Activated CD4-positive, alpha-beta memory T cell treated with anti-CD3 and anti-CD28 coated beads, Interleukin-2, amount 10 ng/mL, durations not matched to agents 7 days and 5 days (primary cell): ENCODE data around the gene SMARCC1. TPM values are rescaled to one million over a fixed set of nuclear protein-coding genes. Genes with fewer than 3 reads are reported as not detected.

ENCODE experiments used
- CTCF ChIA-PET: fragments of 350-600 bp; sonication (Branson Sonifier 250); formaldehyde crosslinking; loops from one replicate; lab custom pipeline; 2021; ENCODE audit warnings: antibody characterized with exemption, inconsistent platforms; lab: Charles Lee
- POLR2A ChIA-PET: fragments of 350-600 bp; sonication (Branson Sonifier 250); formaldehyde crosslinking; loops from one replicate; lab custom pipeline; 2021; ENCODE audit warnings: antibody characterized with exemption; lab: Charles Lee
- DNase-seq: peaks from one replicate; pipeline ENCODE4 v3.0.0-alpha.2; 2020
- H3K27ac Mint-ChIP-seq: one replicate; pipeline ENCODE4 v1.8.0; 2021; ENCODE audit warnings: mild to moderate bottlenecking, mixed read lengths
- H3K27me3 Mint-ChIP-seq: one replicate; pipeline ENCODE4 v1.8.0; 2021; ENCODE audit warnings: mixed read lengths
- H3K36me3 Mint-ChIP-seq: one replicate; pipeline ENCODE4 v1.8.0; 2021; ENCODE audit warnings: low read depth, mixed read lengths
- H3K4me1 Mint-ChIP-seq: one replicate; pipeline ENCODE4 v1.8.0; 2021; ENCODE audit warnings: mixed read lengths
- H3K4me3 Mint-ChIP-seq: one replicate; pipeline ENCODE4 v1.8.0; 2021; ENCODE audit warnings: mild to moderate bottlenecking, mixed read lengths
- H3K9me3 Mint-ChIP-seq: one replicate; pipeline ENCODE4 v1.8.0; 2021; ENCODE audit warnings: mixed read lengths
- total RNA-seq, 2 experiments: library from RNA; stranded (reverse); gene quantifications; one replicate each; pipeline ENCODE4 v1.2.3, GENCODE V29; 2021

The SMARCC1 gene
- total RNA-seq, 2 experiments from 2014 or later, result 83.0 to 83.7 TPM

- Mint-ChIP-seq H3K27me3 (no peaks in the 10 kb centered on the region), H3K36me3 (peaks cover 30% of the 10 kb centered on the region), H3K9me3 (no peaks in the 10 kb centered on the region), H3K4me1 (peaks cover 2% of the 10 kb centered on the region), H3K27ac (no peak overlapping the region), H3K4me3 (no peak overlapping the region)
- DNase-seq, result no peak
- POLR2A ChIA-PET, result no interaction called here
- CTCF ChIA-PET, result interaction anchor here (0.6 kb wide), 1 partner anchor 477 kb away, joined by 3 read pairs; no protein-coding TSS in a partner anchor
Observed at GRCh38 chr3:47716656-47717055, 65.0 kb downstream of the SMARCC1 start.

DNA sequence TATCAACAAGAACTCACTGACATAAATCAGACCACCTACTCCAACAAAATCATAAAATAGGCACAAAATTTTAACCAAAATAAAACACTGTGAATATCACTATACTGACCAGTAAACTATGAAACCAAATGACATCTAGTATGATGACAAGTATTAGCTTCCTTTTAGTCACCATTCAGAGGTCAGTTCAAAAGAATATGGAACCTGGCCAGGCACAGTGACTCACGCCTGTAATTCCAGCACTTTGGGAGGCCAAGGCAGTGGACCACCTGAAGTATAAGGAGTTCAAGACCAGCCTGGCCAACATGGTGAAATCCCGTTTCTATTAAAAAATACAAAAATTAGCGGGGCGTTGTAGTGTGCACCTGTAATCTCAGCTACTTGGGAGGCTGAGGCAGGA lies 65.8 kb downstream of the SMARCC1 start:
- peaks cover 2% of the 10 kb centered on the region for H3K4me1 Mint-ChIP-seq
- H3K27ac Mint-ChIP-seq, result no peak overlapping the region
- no peaks in the 10 kb centered on the region for H3K9me3 Mint-ChIP-seq
- peaks cover 32% of the 10 kb centered on the region for H3K36me3 Mint-ChIP-seq
- no peak for DNase-seq
- H3K27me3 Mint-ChIP-seq, result no peaks in the 10 kb centered on the region
- POLR2A ChIA-PET, result interaction anchor here (1.6 kb wide), 1 partner anchor 8 kb away, joined by 3 read pairs; no protein-coding TSS in a partner anchor
- no peak overlapping the region for H3K4me3 Mint-ChIP-seq
- CTCF ChIA-PET, result interaction anchor here (0.6 kb wide), 1 partner anchor 478 kb away, joined by 3 read pairs; no protein-coding TSS in a partner anchor

DNA sequence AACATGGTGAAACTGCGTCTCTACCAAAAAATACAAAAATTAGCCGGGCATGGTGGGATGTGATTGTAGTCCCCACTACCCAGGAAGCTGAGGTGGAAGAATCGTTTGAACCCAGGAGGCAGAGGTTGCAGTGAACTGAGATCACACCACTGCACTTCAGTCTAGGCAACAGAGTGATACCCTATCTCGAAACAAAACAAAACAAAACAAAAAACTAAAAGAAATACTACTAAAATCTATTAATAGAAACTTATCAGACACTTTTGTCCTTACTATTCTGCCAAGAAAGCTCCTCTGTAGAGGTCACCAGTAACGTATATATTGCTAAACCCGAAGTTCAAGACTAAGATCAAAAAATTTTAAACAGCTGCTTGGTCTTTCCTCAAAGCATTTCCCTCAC lies 67.1 kb downstream of the SMARCC1 start:
- Mint-ChIP-seq H3K4me3 (no peak overlapping the region), H3K36me3 (peaks cover 37% of the 10 kb centered on the region)
- POLR2A ChIA-PET, result interaction anchor here (1.6 kb wide), 1 partner anchor 9 kb away, joined by 3 read pairs; no protein-coding TSS in a partner anchor

GRCh38 chr3:47713655-47714054 lies 68.0 kb downstream of the SMARCC1 start:
- H3K4me3 Mint-ChIP-seq, result no peak overlapping the region
- no peak for DNase-seq
- H3K27ac Mint-ChIP-seq, result no peak overlapping the region
- peaks cover 2% of the 10 kb centered on the region for H3K4me1 Mint-ChIP-seq
- H3K9me3 Mint-ChIP-seq, result no peaks in the 10 kb centered on the region
- POLR2A ChIA-PET, result interaction anchor here (1.5 kb wide), 1 partner anchor 68 kb away, joined by 3 read pairs; the partner anchor contains the start of gene SMARCC1
- CTCF ChIA-PET, result interaction anchor here (1.3 kb wide), 1 partner anchor 9 kb away, joined by 3 read pairs; no protein-coding TSS in a partner anchor
- no peaks in the 10 kb centered on the region for H3K27me3 Mint-ChIP-seq
- peaks cover 43% of the 10 kb centered on the region for H3K36me3 Mint-ChIP-seq

More for the DNA sequence above, 67.1 kb downstream of the SMARCC1 start:
- Mint-ChIP-seq H3K27me3 (no peaks in the 10 kb centered on the region), H3K9me3 (no peaks in the 10 kb centered on the region), H3K27ac (no peak overlapping the region), H3K4me1 (peaks cover 2% of the 10 kb centered on the region)
- DNase-seq, result no peak
- CTCF ChIA-PET, result no interaction called here

DNA sequence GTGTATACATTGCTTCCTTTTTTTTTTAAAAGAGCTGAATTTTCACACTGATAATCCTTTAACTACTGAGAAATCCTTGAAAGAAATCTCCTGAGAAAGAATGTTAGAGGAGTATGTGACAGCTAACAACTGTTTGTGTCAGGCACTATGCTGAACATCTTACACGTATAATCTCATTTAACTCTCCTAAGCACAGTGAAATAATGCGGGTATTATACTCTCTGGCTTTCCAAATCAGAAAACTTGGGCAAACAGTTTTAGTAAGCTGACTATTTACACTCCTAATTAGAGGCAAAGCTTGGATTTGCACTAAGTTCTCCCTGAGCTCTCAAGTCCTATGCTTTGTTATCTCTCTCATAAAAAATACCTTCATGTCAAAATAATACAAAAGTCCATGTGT lies 69.3 kb downstream of the SMARCC1 start:
- no peak overlapping the region for H3K4me3 Mint-ChIP-seq
- no peaks in the 10 kb centered on the region for H3K27me3 Mint-ChIP-seq
- H3K9me3 Mint-ChIP-seq, result no peaks in the 10 kb centered on the region
- H3K36me3 Mint-ChIP-seq, result peaks cover 40% of the 10 kb centered on the region
- ChIA-PET POLR2A (interaction anchor here (1.5 kb wide), 1 partner anchor 69 kb away, joined by 3 read pairs; the partner anchor contains the start of gene SMARCC1), CTCF (no interaction called here)
- H3K27ac Mint-ChIP-seq, result no peak overlapping the region
- no peak for DNase-seq
- H3K4me1 Mint-ChIP-seq, result peaks cover 2% of the 10 kb centered on the region

DNA sequence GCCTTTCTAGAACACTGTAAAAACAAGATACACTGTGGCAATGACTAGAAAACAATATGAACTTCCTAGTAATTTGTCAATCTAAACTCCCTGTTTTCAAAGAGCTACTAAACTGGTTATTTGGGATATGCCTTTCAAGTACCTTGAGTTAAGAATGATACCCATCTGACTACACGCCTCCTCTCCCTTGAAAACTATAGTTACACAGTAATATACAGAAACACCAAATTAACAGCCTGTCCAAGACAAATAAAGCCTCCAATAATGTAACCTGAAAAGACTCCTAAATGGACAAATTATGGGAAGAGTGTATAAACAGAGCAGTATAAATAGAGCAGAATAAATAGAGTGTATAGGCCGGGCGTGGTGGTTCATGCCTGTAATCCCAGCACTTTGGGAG lies 70.1 kb downstream of the SMARCC1 start:
- no peak overlapping the region for H3K27ac Mint-ChIP-seq
- H3K4me1 Mint-ChIP-seq, result peaks cover 2% of the 10 kb centered on the region
- H3K9me3 Mint-ChIP-seq, result no peaks in the 10 kb centered on the region
- POLR2A ChIA-PET, result no interaction called here
- no peaks in the 10 kb centered on the region for H3K27me3 Mint-ChIP-seq
- CTCF ChIA-PET, result no interaction called here
- no peak overlapping the region for H3K4me3 Mint-ChIP-seq
- peaks cover 43% of the 10 kb centered on the region for H3K36me3 Mint-ChIP-seq
- DNase-seq, result no peak

GRCh38 chr3:47705391-47705790 lies 76.3 kb downstream of the SMARCC1 start:
- Mint-ChIP-seq H3K4me3 (no peak overlapping the region), H3K4me1 (no peaks in the 10 kb centered on the region), H3K36me3 (peaks cover 39% of the 10 kb centered on the region), H3K27me3 (no peaks in the 10 kb centered on the region), H3K9me3 (no peaks in the 10 kb centered on the region), H3K27ac (no peak overlapping the region)
- DNase-seq, result no peak
- POLR2A ChIA-PET, result interaction anchor here (0.9 kb wide), 1 partner anchor 313 kb away, joined by 3 read pairs; no protein-coding TSS in a partner anchor
- CTCF ChIA-PET, result interaction anchor here (0.7 kb wide), 1 partner anchor 179 kb away, joined by 3 read pairs; no protein-coding TSS in a partner anchor

DNA sequence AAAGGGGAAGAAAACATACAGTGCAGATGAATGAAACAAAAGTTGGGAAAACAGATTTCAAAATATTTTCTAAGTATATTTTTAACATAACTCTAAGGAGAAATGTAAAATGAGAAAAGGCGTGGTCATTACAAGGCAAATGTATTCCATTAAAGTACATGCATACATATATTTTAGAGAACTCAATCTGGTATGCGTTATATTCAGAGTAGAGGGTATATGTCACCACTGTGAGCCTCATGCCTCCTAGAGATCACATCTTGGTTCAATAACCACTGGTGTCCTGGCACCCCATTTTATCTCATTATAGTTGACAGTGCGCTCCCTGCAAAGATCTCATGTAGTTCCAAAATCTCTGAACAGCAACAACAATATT lies 77.5 kb downstream of the SMARCC1 start:
- no peak overlapping the region for H3K27ac Mint-ChIP-seq
- DNase-seq, result no peak
- H3K4me1 Mint-ChIP-seq, result no peaks in the 10 kb centered on the region
- H3K4me3 Mint-ChIP-seq, result no peak overlapping the region
- peaks cover 35% of the 10 kb centered on the region for H3K36me3 Mint-ChIP-seq
- POLR2A ChIA-PET, result no interaction called here
- H3K9me3 Mint-ChIP-seq, result no peaks in the 10 kb centered on the region
- CTCF ChIA-PET, result no interaction called here
- no peaks in the 10 kb centered on the region for H3K27me3 Mint-ChIP-seq

DNA sequence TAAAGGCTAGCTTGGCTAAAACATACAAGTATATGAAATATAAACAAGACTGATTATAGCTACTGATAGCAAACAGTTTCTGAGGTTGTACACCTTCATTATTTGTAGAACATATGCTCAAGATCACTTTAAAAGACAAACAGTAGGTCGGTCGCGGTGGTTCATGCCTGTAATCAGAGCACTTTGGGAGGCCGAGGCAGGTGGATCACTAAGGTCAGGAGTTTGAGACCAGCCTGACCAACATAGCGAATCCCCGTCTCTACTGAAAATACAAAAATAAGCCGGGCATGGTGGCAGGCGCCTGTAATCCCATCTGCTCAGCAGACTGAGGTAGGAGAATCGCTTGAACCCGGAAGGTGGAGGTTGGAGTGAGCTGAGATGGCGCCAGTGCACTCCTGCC lies 80.3 kb downstream of the SMARCC1 start:
- Mint-ChIP-seq H3K9me3 (no peaks in the 10 kb centered on the region), H3K36me3 (peaks cover 27% of the 10 kb centered on the region), H3K4me1 (no peaks in the 10 kb centered on the region), H3K27ac (no peak overlapping the region), H3K4me3 (no peak overlapping the region), H3K27me3 (no peaks in the 10 kb centered on the region)
- ChIA-PET POLR2A (no interaction called here), CTCF (no interaction called here)
- no peak for DNase-seq

DNA sequence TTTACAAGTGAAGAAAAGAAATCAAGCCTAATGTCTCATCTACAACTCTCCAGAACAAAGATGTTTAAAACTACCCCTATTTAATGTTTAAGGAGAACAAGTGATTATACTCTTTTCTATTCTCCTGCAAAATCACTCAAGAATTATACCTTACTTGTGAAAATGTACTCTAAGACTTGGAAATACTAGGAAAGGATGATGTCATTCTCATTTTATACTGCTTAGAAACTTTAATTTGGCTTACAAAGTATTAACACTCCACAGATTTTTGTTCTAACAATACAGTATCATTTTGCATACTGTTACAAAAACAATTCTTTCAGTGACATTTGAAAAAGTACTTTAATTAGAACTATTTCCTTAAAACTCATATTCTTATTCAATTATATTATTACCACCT lies 89.5 kb downstream of the SMARCC1 start:
- ChIA-PET CTCF (no interaction called here), POLR2A (no interaction called here)
- Mint-ChIP-seq H3K9me3 (no peaks in the 10 kb centered on the region), H3K4me3 (no peak overlapping the region), H3K27me3 (no peaks in the 10 kb centered on the region), H3K4me1 (no peaks in the 10 kb centered on the region), H3K36me3 (peaks cover 56% of the 10 kb centered on the region), H3K27ac (no peak overlapping the region)
- DNase-seq, result no peak

DNA sequence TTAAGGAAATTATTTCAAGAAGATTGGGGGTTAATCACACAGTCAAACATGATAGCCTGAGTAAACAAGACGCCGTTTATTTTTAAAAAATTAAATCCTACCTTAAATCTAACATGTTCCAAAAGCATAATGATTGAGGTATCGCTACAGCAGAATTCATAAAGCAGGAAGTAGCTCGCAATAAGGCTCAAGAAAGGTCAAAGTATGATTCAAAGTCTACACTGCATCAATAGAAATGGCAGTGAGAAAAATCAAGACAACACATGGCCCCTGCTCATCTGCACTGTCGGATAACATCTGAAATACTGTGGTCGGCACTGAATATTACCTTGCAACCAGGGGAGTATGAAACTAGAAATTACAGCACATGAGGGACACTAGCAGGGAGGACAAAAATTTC lies 93.2 kb downstream of the SMARCC1 start:
- DNase-seq, result no peak
- no peak overlapping the region for H3K4me3 Mint-ChIP-seq
- ChIA-PET CTCF (no interaction called here), POLR2A (no interaction called here)
- H3K27me3 Mint-ChIP-seq, result no peaks in the 10 kb centered on the region
- H3K36me3 Mint-ChIP-seq, result peaks cover 56% of the 10 kb centered on the region
- no peaks in the 10 kb centered on the region for H3K9me3 Mint-ChIP-seq
- H3K4me1 Mint-ChIP-seq, result no peaks in the 10 kb centered on the region
- no peak overlapping the region for H3K27ac Mint-ChIP-seq

- Mint-ChIP-seq H3K27me3 (no peaks in the 10 kb centered on the region), H3K27ac (no peak overlapping the region), H3K36me3 (peaks cover 44% of the 10 kb centered on the region), H3K4me1 (no peaks in the 10 kb centered on the region), H3K9me3 (no peaks in the 10 kb centered on the region), H3K4me3 (no peak overlapping the region)
- DNase-seq, result no peak
- ChIA-PET CTCF (no interaction called here), POLR2A (no interaction called here)
Observed at GRCh38 chr3:47685037-47685436, 96.7 kb downstream of the SMARCC1 start.

DNA sequence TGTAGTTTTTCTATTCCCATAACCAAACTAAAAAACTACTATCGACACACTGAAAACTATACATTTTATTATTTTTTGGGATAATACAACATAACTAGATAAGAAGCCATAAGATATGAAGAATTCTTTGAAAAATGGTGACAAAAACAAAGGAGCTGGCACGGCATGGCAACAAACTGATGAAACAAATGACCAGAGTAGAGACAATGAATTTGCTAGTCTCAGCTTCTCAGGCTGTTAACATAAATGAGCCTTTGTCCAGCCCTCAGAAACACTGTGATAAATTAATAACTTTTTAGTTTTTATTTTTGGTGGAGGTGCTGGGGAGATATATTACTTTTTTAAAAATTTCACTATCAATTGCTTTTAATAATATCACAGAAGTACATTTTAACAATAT lies 100.7 kb downstream of the SMARCC1 start:
- H3K27ac Mint-ChIP-seq, result no peak overlapping the region
- peaks cover 46% of the 10 kb centered on the region for H3K36me3 Mint-ChIP-seq
- no peaks in the 10 kb centered on the region for H3K9me3 Mint-ChIP-seq
- peaks cover 5% of the 10 kb centered on the region for H3K4me1 Mint-ChIP-seq
- ChIA-PET CTCF (no interaction called here), POLR2A (no interaction called here)
- H3K27me3 Mint-ChIP-seq, result no peaks in the 10 kb centered on the region
- no peak overlapping the region for H3K4me3 Mint-ChIP-seq
- DNase-seq, result no peak
